Stimulated activated CD4-positive, alpha-beta T cell treated with anti-CD3 and anti-CD28 coated beads, TNF-alpha, amount 100 ng/mL, for 48 hours (primary cell): Measurements from ENCODE around the gene QPRT.
"Not testable (repeated sequence)": the region's sequence is repeated elsewhere in the genome, so short reads cannot be mapped to it uniquely, and the experiment has no call there.

Experiments
- DNase-seq, 3 donors: peaks; one replicate each; pipeline ENCODE4 v3.0.0-alpha.2; 2020; ENCODE audit warnings: low read depth in 3 of 3

The QPRT gene

GRCh38 chr16:29720703-29721102 lies 41.7 kb downstream of the QPRT start:
- DNase-seq: no peak

GRCh38 chr16:29721167-29721879 lies 42.3 kb downstream of the QPRT start:
- not testable (repeated sequence) for DNase-seq

- DNase-seq: no peak
Observed at GRCh38 chr16:29726845-29727377, 47.9 kb downstream of the QPRT start.

DNA sequence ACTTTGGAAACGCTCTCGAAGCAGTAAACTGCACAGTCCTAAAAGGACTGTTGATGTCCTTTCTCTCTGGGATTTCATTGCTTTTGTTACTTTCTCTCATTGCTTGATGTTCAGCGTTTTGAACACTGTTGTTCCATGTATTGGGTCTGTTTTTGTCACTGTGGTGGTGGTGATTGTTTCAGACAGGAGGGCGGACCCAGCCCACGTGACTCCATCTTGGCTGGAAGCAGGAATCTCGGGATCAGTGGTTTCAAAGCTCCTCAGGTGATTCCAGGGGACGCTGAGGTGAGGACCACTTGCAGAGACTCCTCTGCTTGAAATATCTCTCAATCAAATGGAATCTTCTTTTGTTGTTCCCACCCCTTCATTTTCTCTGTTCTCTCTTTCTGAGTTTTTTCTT lies 48.5 kb downstream of the QPRT start:
- DNase-seq: no peak

- no peak for DNase-seq
Observed at GRCh38 chr16:29729116-29729521, 50.1 kb downstream of the QPRT start.

- DNase-seq: no peak
Observed at GRCh38 chr16:29730649-29731048, 51.7 kb downstream of the QPRT start.

- DNase-seq: peak; percentile 70 to 83 (median 79)
Observed at GRCh38 chr16:29731768-29732601, 53.0 kb downstream of the QPRT start.

GRCh38 chr16:29734786-29735185 lies 55.8 kb downstream of the QPRT start:
- DNase-seq: no peak

- DNase-seq: no peak
Observed at GRCh38 chr16:29736112-29736511, 57.1 kb downstream of the QPRT start.

DNA sequence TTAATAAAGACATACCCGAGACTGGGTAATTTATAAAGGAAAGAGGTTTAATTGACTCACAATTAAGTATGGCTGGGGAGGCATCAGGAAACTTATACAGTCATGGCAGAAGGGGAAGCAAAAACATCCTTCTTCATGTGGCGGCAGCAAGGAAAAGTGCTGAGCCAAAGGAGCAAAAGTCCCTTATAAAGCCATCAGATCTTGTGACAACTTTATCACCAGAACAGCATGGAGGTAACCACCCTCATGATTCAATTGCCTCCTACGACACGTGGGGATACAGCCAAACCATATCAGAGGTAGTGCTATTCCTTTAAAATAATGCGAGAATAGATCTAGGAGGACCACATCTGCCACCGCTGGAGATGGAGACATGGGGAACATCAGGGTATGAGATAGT lies 57.8 kb downstream of the QPRT start:
- no peak for DNase-seq

- DNase-seq: no peak
Observed at GRCh38 chr16:29737713-29738112, 58.7 kb downstream of the QPRT start.

- peak in 1 of 3 donors; percentile 16 for DNase-seq
Observed at GRCh38 chr16:29738514-29738913, 59.5 kb downstream of the QPRT start.

DNA sequence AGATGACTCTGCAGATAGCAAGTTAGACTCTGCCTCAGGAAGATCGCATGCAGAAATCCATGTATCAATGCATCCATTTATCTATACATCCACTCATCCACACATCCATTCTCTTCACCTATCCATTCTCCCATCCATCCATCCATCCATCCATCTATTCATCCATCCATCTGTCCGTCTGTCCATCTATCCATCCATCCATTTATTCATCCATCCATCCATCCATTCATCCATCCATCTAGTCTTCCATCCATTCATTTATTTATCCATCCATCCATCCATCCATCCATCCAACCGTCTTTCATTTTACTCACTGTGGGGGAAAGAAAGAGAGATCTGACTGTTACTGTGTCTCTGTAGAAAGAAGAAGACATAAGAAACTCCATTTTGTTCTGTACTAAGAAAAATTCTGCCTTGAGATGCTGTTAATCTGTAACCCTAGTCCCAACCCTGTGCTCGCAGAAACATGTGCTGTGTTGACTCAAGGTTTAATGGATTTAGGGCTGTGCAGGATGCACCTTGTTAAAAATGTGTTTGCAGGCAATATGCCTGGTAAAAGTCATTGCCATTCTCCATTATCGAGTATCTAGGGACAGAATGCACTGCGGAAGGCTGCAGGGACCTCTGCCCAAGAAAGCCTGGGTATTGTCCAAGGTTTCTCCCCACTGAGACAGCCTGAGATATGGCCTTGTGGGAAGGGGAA lies 61.1 kb downstream of the QPRT start:
- DNase-seq: not testable (repeated sequence)

- not testable (repeated sequence) for DNase-seq
Observed at GRCh38 chr16:29740630-29741015, 61.6 kb downstream of the QPRT start.

DNA sequence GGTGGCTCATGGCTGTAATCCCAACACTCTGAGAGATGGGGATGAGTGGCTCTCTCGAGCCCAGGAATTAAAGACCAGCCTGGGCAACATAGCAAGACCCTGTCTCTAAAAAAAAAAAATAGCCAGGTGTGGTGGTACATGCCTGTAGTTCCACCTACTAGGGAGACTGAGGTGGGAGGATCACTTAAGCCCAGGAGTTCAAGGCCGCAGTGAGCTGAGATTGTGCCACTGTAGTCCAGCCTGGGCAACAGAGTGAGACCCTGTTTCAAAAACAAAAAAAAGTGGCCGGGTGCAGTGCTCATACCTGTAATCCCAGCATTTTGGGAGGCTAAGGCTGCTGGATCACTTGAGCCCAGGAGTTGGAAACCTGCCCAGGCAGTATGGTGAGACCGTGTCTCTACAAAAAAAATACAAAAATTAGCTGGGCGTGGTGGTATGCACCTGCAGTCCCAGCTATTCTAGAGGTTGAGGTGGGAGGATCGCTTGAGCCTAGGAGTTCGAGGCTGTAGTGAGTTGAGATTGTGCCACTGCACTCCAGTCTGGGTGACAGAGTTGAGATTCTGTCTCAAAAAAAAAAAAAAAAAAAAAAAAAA lies 63.8 kb downstream of the QPRT start:
- no peak for DNase-seq

DNA sequence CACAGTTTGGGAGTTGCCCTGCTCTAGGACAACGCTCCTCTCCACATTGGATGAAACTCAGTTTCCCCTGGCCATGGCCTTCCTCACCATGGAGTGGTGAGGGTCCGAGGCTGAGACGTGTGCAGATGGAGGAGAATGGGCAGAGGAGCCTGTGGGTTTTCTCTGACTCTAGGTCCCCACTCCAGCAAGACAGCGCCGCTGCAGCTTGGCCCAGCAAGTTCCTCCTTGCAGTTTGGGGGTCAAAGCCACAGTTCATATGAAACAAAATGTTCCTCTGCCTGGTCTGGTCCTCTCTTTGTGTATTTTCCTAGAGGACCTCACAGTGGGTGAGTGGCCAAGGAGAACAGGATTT lies 64.5 kb downstream of the QPRT start:
- DNase-seq: no peak

- DNase-seq: no peak
Observed at GRCh38 chr16:29743827-29744531, 65.0 kb downstream of the QPRT start.

DNA sequence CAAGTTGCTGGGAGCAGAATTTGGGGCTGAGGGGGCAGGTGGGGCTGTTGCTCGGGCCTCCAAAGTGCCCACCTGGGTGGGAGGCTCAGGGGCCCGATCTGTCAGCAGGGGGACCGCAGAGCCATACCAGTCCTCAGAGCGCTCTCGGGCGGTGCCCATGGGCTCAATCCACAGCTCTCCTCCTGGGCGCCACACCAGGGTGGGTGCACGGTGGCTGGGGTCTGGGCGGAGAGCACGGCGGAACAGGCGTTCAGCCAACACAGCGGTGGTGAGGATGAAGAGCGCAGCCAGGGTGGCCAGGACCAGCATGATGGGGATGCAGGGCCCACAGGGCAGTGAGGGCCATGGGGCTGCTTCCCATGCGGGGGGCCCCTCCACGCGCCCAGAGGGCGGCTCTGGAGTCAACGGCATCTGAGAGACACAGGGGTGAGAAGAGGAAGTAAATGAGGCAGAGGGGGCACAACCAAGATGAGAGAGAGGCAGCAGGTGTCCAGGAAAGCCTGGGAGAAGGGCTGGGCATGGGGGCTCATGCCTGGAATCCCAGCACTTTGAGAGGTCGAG lies 65.6 kb downstream of the QPRT start:
- no peak for DNase-seq

- DNase-seq: peak in 1 of 3 donors; percentile 8
Observed at GRCh38 chr16:29745121-29745852, 66.3 kb downstream of the QPRT start.

DNA sequence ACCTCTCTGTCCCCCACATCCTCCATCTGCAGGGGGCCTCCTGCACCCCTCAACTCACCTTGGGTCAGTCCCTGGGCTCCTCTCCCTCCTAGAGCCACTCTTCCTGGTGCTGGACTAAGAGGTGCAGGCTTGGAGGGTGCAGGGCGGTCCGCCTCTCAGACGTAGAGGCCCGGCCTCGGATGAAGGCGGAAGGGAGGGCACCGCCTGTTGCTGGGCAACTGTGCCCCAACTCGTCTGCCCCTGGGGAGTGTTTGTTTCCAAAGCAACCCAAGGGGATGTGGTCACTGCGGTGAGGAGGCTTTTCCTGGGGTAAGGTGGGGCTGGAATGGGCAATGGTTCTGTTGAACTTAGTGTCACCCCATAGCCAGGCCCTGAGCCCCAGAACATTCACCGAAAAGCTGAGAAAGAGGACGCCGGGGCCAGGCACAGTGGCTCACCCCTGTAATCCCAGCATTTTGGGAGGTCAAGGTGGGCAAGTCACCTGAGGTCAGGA lies 66.9 kb downstream of the QPRT start, which contains the start of gene C16orf54:
TSS of gene C16orf54 (minus strand) at position 138 of the 493 bp plus-strand sequence. CDS start 1,039 bp downstream, outside the sequence.
- peak; percentile 69 to 79 (median 74) for DNase-seq
